Chondrocyte (in vitro differentiated cells): ENCODE data around the gene KLK11. TPM values are rescaled to one million over a fixed set of nuclear protein-coding genes. Genes with fewer than 3 reads are reported as not detected.

Source experiments
- DNase-seq: peaks from one replicate; pipeline ENCODE4 v3.0.0; 2021; ENCODE audit warnings: mixed read lengths, low spot score
- H3K27ac Mint-ChIP-seq: one replicate; pipeline ENCODE4 v1.8.0; 2021; ENCODE audit warnings: mild to moderate bottlenecking, moderate library complexity, mixed read lengths; ENCODE audit not compliant: unreplicated experiment
- H3K27me3 Mint-ChIP-seq: 2 replicates; pipeline ENCODE4 v1.8.0; 2021; ENCODE audit warnings: low read depth, mixed read lengths
- H3K36me3 Mint-ChIP-seq: 2 replicates; pipeline ENCODE4 v1.8.0; 2021; ENCODE audit warnings: low read depth, mixed read lengths
- H3K4me1 Mint-ChIP-seq: 2 replicates; pipeline ENCODE4 v1.8.0; 2021; ENCODE audit warnings: low read depth, mild to moderate bottlenecking, mixed read lengths
- H3K4me3 Mint-ChIP-seq: one replicate; pipeline ENCODE4 v1.8.0; 2021; ENCODE audit warnings: mild to moderate bottlenecking, moderate library complexity, mixed read lengths; ENCODE audit not compliant: unreplicated experiment
- H3K9me3 Mint-ChIP-seq: 2 replicates; pipeline ENCODE4 v1.8.0; 2021; ENCODE audit warnings: low read depth, mixed read lengths
- CTCF ChIP-seq: fragments of 200-600 bp; sonication (generic); IDR thresholded peaks from 2 replicates; pipeline ENCODE4 v1.5.0; 2021; ENCODE audit warnings: antibody characterized with exemption, mild to moderate bottlenecking, moderate library complexity
- total RNA-seq: library from RNA; stranded (reverse); gene quantifications from 3 replicates; pipeline ENCODE4 v1.2.1, GENCODE V29; 2021

KLK11 gene
- total RNA-seq, 1 donor from 2014 or later = not detected

- Mint-ChIP-seq H3K36me3 (no peaks in the 10 kb centered on the region), H3K27me3 (no peaks in the 10 kb centered on the region), H3K4me1 (no peaks in the 10 kb centered on the region), H3K9me3 (peaks cover 3% of the 10 kb centered on the region), H3K27ac (no peak overlapping the region), H3K4me3 (no peak overlapping the region)
- no peak for DNase-seq
- TF ChIP-seq CTCF = no peak
Measured at GRCh38 chr19:51040151-51040550, 13.7 kb upstream of the KLK11 start.

GRCh38 chr19:51036519-51036918 lies 10.1 kb upstream of the KLK11 start:
- Mint-ChIP-seq H3K27me3 (peaks cover 8% of the 10 kb centered on the region), H3K36me3 (no peaks in the 10 kb centered on the region), H3K27ac (no peak overlapping the region), H3K4me1 (no peaks in the 10 kb centered on the region), H3K9me3 (no peaks in the 10 kb centered on the region), H3K4me3 (no peak overlapping the region)
- no peak for DNase-seq
- no peak for TF ChIP-seq CTCF

GRCh38 chr19:51034704-51035103 lies 8.3 kb upstream of the KLK11 start, which contains the start of gene KLK12:
Gene KLK12 (minus strand): TSS chr19:51035002. CDS start chr19:51034621, 381 bp downstream.
- no peak for TF ChIP-seq CTCF
- peaks cover 8% of the 10 kb centered on the region for H3K9me3 Mint-ChIP-seq
- no peak for DNase-seq
- no peaks in the 10 kb centered on the region for H3K36me3 Mint-ChIP-seq
- no peak within 1 kb of the TSS for H3K27ac Mint-ChIP-seq
- peaks cover 8% of the 10 kb centered on the region for H3K27me3 Mint-ChIP-seq
- H3K4me3 Mint-ChIP-seq = no peak within 1 kb of the TSS
- H3K4me1 Mint-ChIP-seq = no peaks in the 10 kb centered on the region

- no peak for DNase-seq
- Mint-ChIP-seq H3K27ac (no peak overlapping the region), H3K9me3 (peaks cover 8% of the 10 kb centered on the region), H3K4me1 (no peaks in the 10 kb centered on the region), H3K36me3 (no peaks in the 10 kb centered on the region), H3K4me3 (no peak overlapping the region), H3K27me3 (peaks cover 17% of the 10 kb centered on the region)
- no peak for TF ChIP-seq CTCF
Measured at GRCh38 chr19:51031880-51032225, 5.4 kb upstream of the KLK11 start.

- Mint-ChIP-seq H3K27ac (no peak overlapping the region), H3K4me1 (no peaks in the 10 kb centered on the region), H3K9me3 (peaks cover 8% of the 10 kb centered on the region), H3K4me3 (no peak overlapping the region), H3K36me3 (no peaks in the 10 kb centered on the region), H3K27me3 (peaks cover 19% of the 10 kb centered on the region)
- DNase-seq = no peak
- no peak for TF ChIP-seq CTCF
Measured at GRCh38 chr19:51031220-51031879, 4.9 kb upstream of the KLK11 start.
